ENCODE results near the gene SLC35B2.

GRCh38 chr6:44260451-44261297, 3.3 kb upstream of the SLC35B2 start:
- TF ChIP-seq CTCF (IDR thresholded peaks at IDR 0.05; ENCODE audit: low read length), result no peak
- TF ChIP-seq EZH2 (optimal IDR thresholded peaks at IDR 0.05; ENCODE audit: low read depth, low read length), result no peak
